Fibroblast of lung (primary cell): ENCODE results near the gene L3MBTL3.

Source experiments
- CTCF ChIP-seq, 2 donors: IDR thresholded peaks in 1 of 2; conservative IDR thresholded peaks in 1 of 2; 1 replicate in 1 of 2; 2 replicates in 1 of 2; pipeline ENCODE4 v1.5.1; 2011 to 2012; ENCODE audit warnings: low read length in 2 of 2, control low read depth in 1 of 2, inconsistent platforms in 1 of 2, low read depth in 1 of 2, mild to moderate bottlenecking in 1 of 2
- EZH2 ChIP-seq: IDR thresholded peaks from 2 replicates; pipeline ENCODE4 v1.5.1; 2012; ENCODE audit warnings: low read length, control low read depth, mild to moderate bottlenecking; ENCODE audit errors: missing control alignments

- TF ChIP-seq CTCF (conservative IDR thresholded peaks at IDR 0.05 in 1 of 2, IDR thresholded peaks at IDR 0.05 in 1 of 2; ENCODE audit: low read depth in 1 of 2, low read length in 2 of 2) (no peak), EZH2 (no peak)
Measured at GRCh38 chr6:130136798-130137197, 118.4 kb downstream of the L3MBTL3 start.
